GM12872 (cell line): ENCODE data around the gene ACSM2A.
"Not testable (repeated sequence)": the region's sequence is repeated elsewhere in the genome, so short reads cannot be mapped to it uniquely, and the experiment has no call there.

Source experiments
- CTCF ChIP-seq: IDR thresholded peaks from 3 replicates; pipeline ENCODE4 v1.5.1; 2011; ENCODE audit warnings: low read depth, mild to moderate bottlenecking, low read length, moderate library complexity; ENCODE audit not compliant: insufficient read depth

Gene ACSM2A

GRCh38 chr16:20451364-20451763, at the start of gene ACSM2A:
TSS of gene ACSM2A (plus strand) at chr16:20451521. CDS start at chr16:20460115, 8,594 bp downstream.
- TF ChIP-seq CTCF: not testable (repeated sequence)

GRCh38 chr16:20402651-20403050, 48.7 kb upstream of the ACSM2A start:
- TF ChIP-seq CTCF: no peak

GRCh38 chr16:20404637-20405036, 46.7 kb upstream of the ACSM2A start, which contains the start of gene PDILT:
TSS of gene PDILT (minus strand) at chr16:20404737. CDS start at chr16:20399300, 5,437 bp downstream.
- no peak for TF ChIP-seq CTCF

- no peak for TF ChIP-seq CTCF
Observed at GRCh38 chr16:20409398-20410120, 41.8 kb upstream of the ACSM2A start, which contains the start of gene ACSM5. TSS of gene ACSM5 (plus strand) at chr16:20409534. CDS start at chr16:20411485, 1,951 bp downstream.

- TF ChIP-seq CTCF: no peak
Observed at GRCh38 chr16:20410121-20410723, 41.1 kb upstream of the ACSM2A start.

- TF ChIP-seq CTCF: no peak
Observed at GRCh38 chr16:20411055-20411454, 40.3 kb upstream of the ACSM2A start.

- no peak for TF ChIP-seq CTCF
Observed at GRCh38 chr16:20415541-20415940, 35.8 kb upstream of the ACSM2A start.
